Measurements from ENCODE around the gene RHCG.

Gene RHCG

DNA sequence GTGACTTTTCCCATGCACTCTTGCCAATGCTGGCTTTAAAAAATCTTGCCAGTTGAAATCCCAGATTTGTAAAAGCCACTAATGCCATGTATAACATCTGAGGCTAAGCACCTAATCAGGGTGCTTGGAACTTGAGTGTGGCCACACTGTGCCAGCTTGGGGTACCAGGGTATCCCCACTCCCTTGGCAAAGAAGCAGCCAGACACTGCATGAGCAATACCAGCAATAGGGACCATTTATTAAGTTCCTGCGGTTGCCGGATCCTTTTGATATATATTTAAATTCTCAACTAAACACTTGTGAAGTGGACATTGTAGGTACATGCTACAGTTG, 2.2 kb upstream of the RHCG start:
- H3K4me3 ChIP-seq (ENCODE audit: low read length): no peak overlapping the region
- DNase-seq (ENCODE audit: low read depth): no peak
- TF ChIP-seq, protein P1, sequence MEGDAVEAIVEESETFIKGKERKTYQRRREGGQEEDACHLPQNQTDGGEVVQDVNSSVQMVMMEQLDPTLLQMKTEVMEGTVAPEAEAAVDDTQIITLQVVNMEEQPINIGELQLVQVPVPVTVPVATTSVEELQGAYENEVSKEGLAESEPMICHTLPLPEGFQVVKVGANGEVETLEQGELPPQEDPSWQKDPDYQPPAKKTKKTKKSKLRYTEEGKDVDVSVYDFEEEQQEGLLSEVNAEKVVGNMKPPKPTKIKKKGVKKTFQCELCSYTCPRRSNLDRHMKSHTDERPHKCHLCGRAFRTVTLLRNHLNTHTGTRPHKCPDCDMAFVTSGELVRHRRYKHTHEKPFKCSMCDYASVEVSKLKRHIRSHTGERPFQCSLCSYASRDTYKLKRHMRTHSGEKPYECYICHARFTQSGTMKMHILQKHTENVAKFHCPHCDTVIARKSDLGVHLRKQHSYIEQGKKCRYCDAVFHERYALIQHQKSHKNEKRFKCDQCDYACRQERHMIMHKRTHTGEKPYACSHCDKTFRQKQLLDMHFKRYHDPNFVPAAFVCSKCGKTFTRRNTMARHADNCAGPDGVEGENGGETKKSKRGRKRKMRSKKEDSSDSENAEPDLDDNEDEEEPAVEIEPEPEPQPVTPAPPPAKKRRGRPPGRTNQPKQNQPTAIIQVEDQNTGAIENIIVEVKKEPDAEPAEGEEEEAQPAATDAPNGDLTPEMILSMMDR (IDR thresholded peaks at IDR 0.05; ENCODE audit: insufficient read depth, low read depth, low read length, missing control alignments): no peak

DNA sequence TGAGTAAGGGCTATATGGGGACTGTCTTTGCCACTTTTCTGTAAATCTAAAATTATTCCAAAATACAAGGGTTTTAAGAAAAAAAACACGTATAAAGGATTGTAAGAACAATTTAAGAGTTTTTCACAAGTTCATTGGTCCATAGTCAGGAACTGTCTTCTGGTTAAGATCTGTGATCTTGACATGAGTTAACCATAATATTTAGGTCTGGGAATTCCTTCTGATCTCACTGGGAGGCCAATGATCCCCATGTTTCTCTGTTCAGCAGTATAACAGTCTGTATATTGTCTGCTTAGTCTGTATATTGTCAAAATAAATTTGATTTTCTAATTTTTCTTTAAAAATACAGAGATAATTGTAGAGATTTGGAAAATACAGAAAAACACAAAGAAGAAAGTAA, 848 bp upstream of the RHCG start:
- H3K4me3 ChIP-seq (ENCODE audit: low read length): no peak overlapping the region
- no peak for DNase-seq (ENCODE audit: low read depth)
- TF ChIP-seq, protein P1 (IDR thresholded peaks at IDR 0.05; ENCODE audit: insufficient read depth, low read depth, low read length, missing control alignments): no peak

DNA sequence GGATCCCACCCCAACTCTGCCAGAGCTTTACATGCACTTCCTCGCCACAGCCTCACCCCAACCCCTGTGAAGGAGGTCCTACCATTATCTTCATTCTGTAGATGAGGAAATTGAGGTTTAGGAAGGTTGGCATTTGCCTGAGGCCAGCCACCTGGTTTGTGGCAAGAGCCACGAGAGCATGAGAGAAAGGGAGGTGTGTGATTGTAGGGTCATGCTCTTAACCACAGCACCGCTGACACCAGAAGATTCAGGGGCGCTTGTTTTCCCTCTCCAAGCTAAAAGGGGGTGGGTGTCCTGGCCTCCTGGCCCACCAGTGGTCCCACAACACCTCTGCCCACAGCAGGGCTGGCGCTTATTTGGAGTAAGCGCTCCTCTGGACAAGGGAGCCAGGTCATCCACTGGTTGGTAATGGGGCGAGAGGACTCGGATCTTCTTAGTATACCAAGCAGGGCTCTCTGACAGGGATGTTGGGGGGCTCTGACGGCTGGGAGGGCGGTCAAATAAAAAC, 691 bp downstream of the RHCG start:
- H3K4me3 ChIP-seq (ENCODE audit: low read length): peak overlapping the region; percentile 46
- TF ChIP-seq, protein P1 (IDR thresholded peaks at IDR 0.05; ENCODE audit: insufficient read depth, low read depth, low read length, missing control alignments): no peak

DNA sequence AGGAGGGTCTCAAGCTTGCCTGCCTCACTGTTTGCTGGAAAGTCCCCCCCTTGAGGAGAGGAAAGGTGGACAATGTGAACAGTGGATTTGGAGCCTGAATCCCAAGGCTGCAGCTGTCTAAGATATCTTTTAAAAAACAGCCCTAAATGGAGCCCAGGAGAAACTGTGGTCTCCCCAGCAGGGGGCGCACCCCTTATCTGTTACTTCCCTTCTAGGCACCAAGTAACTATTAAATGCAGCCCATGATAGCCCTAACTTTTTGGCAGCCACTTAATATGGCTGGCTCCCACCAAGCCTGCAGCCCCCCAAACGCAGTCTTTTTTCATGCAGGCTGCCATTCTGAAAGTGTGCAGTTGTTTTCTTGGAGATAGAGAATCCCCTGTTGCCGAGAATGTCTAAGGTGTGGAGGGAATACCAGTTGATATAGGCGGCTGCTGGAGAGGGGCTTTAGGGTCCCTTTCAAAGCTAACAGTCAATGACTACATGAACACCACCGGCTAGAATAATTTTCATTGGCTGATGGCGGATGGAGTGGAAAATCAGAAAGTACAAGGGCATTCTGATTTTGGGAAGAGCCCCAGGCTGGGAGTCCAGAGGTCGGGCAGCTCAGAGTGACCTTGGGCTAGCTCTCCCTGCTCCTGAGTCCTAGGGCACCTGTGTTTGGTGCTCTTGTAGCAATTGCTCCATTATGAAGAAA, 1.3 kb downstream of the RHCG start:
- peak; percentile 51 for DNase-seq (ENCODE audit: low read depth)
- TF ChIP-seq, protein P1 (IDR thresholded peaks at IDR 0.05; ENCODE audit: insufficient read depth, low read depth, low read length, missing control alignments): peak; percentile 54
- H3K4me3 ChIP-seq (ENCODE audit: low read length): peak overlapping the region; percentile 46

More for the DNA sequence above, 691 bp downstream of the RHCG start:
- DNase-seq (ENCODE audit: low read depth): peak; percentile 43

DNA sequence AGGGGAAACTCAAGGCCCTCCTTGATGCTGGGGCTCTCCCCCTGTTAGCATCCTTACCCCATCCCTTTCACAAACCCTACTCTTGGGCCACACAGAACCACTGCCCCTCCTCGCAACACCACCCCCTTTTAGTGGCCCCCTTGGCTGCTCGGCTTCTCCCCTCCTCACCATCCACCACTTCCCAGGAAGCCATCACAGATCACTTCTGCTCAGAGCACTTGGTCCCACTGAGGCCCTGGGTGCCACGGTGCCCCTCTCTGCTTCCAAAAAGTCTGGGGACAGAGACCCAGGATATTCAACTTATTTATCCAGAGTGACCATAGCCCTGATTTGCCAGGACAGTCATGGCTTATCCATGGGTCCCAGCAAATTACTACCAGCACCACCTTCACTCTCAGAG, 2.4 kb downstream of the RHCG start:
- DNase-seq (ENCODE audit: low read depth): no peak
- H3K4me3 ChIP-seq (ENCODE audit: low read length): no peak overlapping the region
- TF ChIP-seq, protein P1 (IDR thresholded peaks at IDR 0.05; ENCODE audit: insufficient read depth, low read depth, low read length, missing control alignments): no peak

DNA sequence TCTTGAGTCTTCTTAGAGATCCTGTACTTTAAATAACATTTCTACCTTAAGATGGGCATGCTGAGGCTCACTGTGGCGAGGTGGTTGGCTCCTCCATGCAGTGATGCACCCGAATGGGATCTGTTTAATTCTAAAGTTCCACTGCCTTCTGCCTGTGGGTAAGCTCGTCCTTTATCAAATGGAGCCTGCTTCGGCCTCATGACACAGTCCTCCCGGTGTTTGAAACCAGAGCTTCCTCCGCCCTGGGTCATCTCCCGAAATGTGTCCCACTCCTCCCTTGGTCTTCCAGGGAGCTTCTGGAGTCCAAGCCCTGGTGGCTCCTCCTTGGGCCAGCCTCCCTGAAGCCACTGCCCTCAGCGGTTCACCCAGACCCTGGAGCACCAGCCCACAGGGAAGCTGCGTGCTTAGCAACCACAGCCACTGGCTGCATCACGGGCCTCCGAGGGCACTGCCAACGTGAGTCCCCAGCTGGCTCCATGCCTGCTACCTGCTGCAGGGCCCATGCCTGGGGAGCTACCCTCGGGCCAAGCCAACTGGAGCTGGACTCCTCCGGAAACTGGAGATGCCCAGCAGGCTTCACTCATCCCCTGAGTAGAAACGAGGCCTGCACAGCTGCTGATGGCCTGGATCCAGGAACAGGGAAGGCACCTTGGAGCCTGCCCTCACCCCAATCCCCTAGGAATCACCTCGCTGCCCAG, 3.3 kb downstream of the RHCG start:
- H3K4me3 ChIP-seq (ENCODE audit: low read length): no peak overlapping the region
- TF ChIP-seq, protein P1 (IDR thresholded peaks at IDR 0.05; ENCODE audit: insufficient read depth, low read depth, low read length, missing control alignments): no peak
- no peak for DNase-seq (ENCODE audit: low read depth)

Measured in epithelial cell of esophagus (primary cell).